MCF 10A (cell line): Measurements from ENCODE around the gene HOXB5. TPM values are rescaled to one million over a fixed set of nuclear protein-coding genes. Genes with fewer than 3 reads are reported as not detected.
A peak's percentile ranks its signal among the peaks of the same experiment; 100 is the strongest.

ENCODE experiments used
- BruUV-seq: library from RNA; stranded (reverse); fragments of 400-500 nt; replicated peaks from 2 replicates; lab custom pipeline; 2021; lab: Mats Ljungman, UMichigan
- CTCF ChIA-PET: fragments of 300-600 bp; sonication (Branson Sonifier 250); formaldehyde crosslinking; extraction: SDS; loops from one replicate; lab custom pipeline; 2021; ENCODE audit warnings: antibody characterized with exemption, inconsistent platforms; lab: Yijun Ruan, JAX
- POLR2A ChIA-PET: fragments of 300-600, 350-650 bp; sonication (Branson Sonifier 250); formaldehyde crosslinking; extraction: SDS; loops from one replicate; lab custom pipeline; 2020; ENCODE audit warnings: antibody characterized with exemption, inconsistent platforms; lab: Yijun Ruan, JAX
- DNase-seq: peaks from one replicate; pipeline ENCODE4 v3.0.0-alpha.2; 2018; ENCODE audit not compliant: unreplicated experiment
- H3K27ac Mint-ChIP-seq: one replicate; pipeline ENCODE4 v1.8.0; 2022; ENCODE audit warnings: mild to moderate bottlenecking, low read depth, mixed read lengths; ENCODE audit not compliant: unreplicated experiment
- H3K27me3 Mint-ChIP-seq: one replicate; pipeline ENCODE4 v1.8.0; 2022; ENCODE audit warnings: mixed read lengths; ENCODE audit not compliant: insufficient read depth, unreplicated experiment
- H3K36me3 Mint-ChIP-seq: one replicate; pipeline ENCODE4 v1.8.0; 2022; ENCODE audit warnings: mild to moderate bottlenecking, moderate library complexity, mixed read lengths; ENCODE audit not compliant: insufficient read depth, unreplicated experiment
- H3K4me1 Mint-ChIP-seq: one replicate; pipeline ENCODE4 v1.8.0; 2022; ENCODE audit warnings: mixed read lengths; ENCODE audit not compliant: insufficient read depth, unreplicated experiment
- H3K4me3 Mint-ChIP-seq: one replicate; pipeline ENCODE4 v1.8.0; 2022; ENCODE audit warnings: mild to moderate bottlenecking, moderate library complexity, mixed read lengths; ENCODE audit not compliant: unreplicated experiment
- H3K9me3 Mint-ChIP-seq: one replicate; pipeline ENCODE4 v1.8.0; 2022; ENCODE audit warnings: mixed read lengths; ENCODE audit not compliant: unreplicated experiment
- CTCF ChIP-seq: fragments of 200-600 bp; IDR thresholded peaks from one replicate; pipeline ENCODE4 v1.8.0; 2022; ENCODE audit warnings: antibody characterized with exemption, mild to moderate bottlenecking; ENCODE audit not compliant: unreplicated experiment
- intact Hi-C: fragments of 100-400 bp; cut with micrococcal nuclease; formaldehyde crosslinking; loops from 2 replicates; pipeline ENCODE4 v1.14.1; 2022
- total RNA-seq: library from RNA; stranded (reverse); gene quantifications from 2 replicates; pipeline ENCODE4 v1.2.3, GENCODE V29; 2022

HOXB5 gene
- total RNA-seq, 1 experiment from 2014 or later, result not detected

- no peaks in the 10 kb centered on the region for H3K9me3 Mint-ChIP-seq
- no TSS peak for BruUV-seq
- H3K27me3 Mint-ChIP-seq, result peaks cover 13% of the 10 kb centered on the region
- DNase-seq, result no peak
- ChIA-PET POLR2A (interaction anchor here (0.6 to 1.5 kb wide), 2 partner anchors 12 to 308 kb away, joined by 3 to 4 read pairs; no protein-coding TSS in a partner anchor), CTCF (interaction anchor here (0.5 to 0.6 kb wide), 3 partner anchors 95 to 479 kb away, joined by 3 to 4 read pairs (median 3); no protein-coding TSS in a partner anchor)
- intact Hi-C loops, result no loop called here
- TF ChIP-seq CTCF, result no peak
- peaks cover 17% of the 10 kb centered on the region for H3K4me1 Mint-ChIP-seq
- H3K27ac Mint-ChIP-seq, result no peak overlapping the region
- no peaks in the 10 kb centered on the region for H3K36me3 Mint-ChIP-seq
- H3K4me3 Mint-ChIP-seq, result peak overlapping the region; percentile 58
These were observed 38.0 kb downstream of the HOXB5 start for GRCh38 chr17:48555258-48556228.

- H3K4me1 Mint-ChIP-seq, result peaks cover 17% of the 10 kb centered on the region
- no peaks in the 10 kb centered on the region for H3K36me3 Mint-ChIP-seq
- BruUV-seq, result no TSS peak
- H3K4me3 Mint-ChIP-seq, result peak overlapping the region; percentile 58
- no peak for TF ChIP-seq CTCF
- intact Hi-C loops, result no loop called here
- H3K27ac Mint-ChIP-seq, result peak overlapping the region; percentile 66
- no peaks in the 10 kb centered on the region for H3K9me3 Mint-ChIP-seq
- DNase-seq, result no peak
- H3K27me3 Mint-ChIP-seq, result peaks cover 13% of the 10 kb centered on the region
- ChIA-PET POLR2A (interaction anchor here (0.6 to 1.5 kb wide), 2 partner anchors 11 to 452 kb away, joined by 4 read pairs; no protein-coding TSS in a partner anchor), CTCF (interaction anchor here (0.6 to 0.7 kb wide), 4 partner anchors 103 to 478 kb away, joined by 3 read pairs; no protein-coding TSS in a partner anchor)
These were observed 38.9 kb downstream of the HOXB5 start for GRCh38 chr17:48554412-48555257.

GRCh38 chr17:48553826-48554225 is 39.8 kb downstream of the HOXB5 start:
- peaks cover 9% of the 10 kb centered on the region for H3K27me3 Mint-ChIP-seq
- H3K36me3 Mint-ChIP-seq, result no peaks in the 10 kb centered on the region
- no peak overlapping the region for H3K27ac Mint-ChIP-seq
- intact Hi-C loops, result no loop called here
- TF ChIP-seq CTCF, result no peak
- no peak for DNase-seq
- ChIA-PET POLR2A (interaction anchor here (1.5 kb wide), 1 partner anchor 10 kb away, joined by 4 read pairs; no protein-coding TSS in a partner anchor), CTCF (interaction anchor here (0.6 to 0.7 kb wide), 3 partner anchors 21 to 249 kb away, joined by 3 to 6 read pairs (median 3); no protein-coding TSS in a partner anchor)
- H3K9me3 Mint-ChIP-seq, result no peaks in the 10 kb centered on the region
- H3K4me1 Mint-ChIP-seq, result peaks cover 17% of the 10 kb centered on the region
- no TSS peak for BruUV-seq
- no peak overlapping the region for H3K4me3 Mint-ChIP-seq
